ENCODE results near the gene UQCR10. TPM values are rescaled to one million over a fixed set of nuclear protein-coding genes. Genes with fewer than 3 reads are reported as not detected.
A peak's percentile ranks its signal among the peaks of the same experiment; 100 is the strongest.

Gene UQCR10
- total RNA-seq, 1 experiment from 2014 or later: 100 TPM

DNA sequence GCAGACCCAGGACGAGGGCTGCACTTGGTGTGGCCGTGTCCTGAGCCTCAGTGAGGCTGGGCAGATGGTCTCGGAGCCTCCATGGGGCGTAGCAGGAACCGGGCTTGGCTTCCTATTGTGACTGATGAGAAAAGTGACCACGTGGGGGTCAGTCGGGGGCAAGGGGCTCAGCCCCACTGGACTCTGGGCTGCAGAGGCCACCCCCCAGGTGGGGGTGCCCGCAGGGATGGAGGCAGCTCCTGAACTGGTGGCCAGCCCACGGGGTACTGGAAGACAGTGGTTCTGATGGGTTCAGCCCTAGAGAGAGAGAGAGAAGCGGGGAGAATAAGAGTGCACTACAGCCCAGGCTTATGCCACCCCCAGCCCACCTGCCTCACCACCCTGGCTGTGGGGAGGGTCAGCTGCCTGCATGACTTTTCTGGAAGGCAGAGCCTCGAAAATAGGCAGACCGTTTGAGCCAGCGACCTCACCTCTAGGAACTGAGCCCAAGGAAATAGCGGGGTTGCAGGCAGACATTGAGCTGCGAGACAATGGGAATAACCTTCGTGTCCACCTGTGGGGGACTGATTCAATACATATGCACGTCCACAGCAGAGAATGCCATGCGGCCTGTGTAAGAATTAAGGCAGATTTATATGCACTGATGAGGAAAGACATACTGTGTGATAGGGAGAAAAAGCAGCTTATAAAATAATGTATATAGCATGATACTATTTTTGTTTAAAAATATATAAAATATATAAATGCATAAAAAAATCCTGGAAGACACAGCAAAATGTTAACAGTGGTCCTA is 35.9 kb upstream of the UQCR10 start:
- no peak for DNase-seq
- Histone ChIP-seq H3K27ac (no peak overlapping the region), H3K4me3 (no peak overlapping the region), H3K27me3 (no peaks in the 10 kb centered on the region), H3K9me3 (replicated peaks) (no peaks in the 10 kb centered on the region), H3K36me3 (no peaks in the 10 kb centered on the region), H3K4me1 (no peaks in the 10 kb centered on the region)

DNA sequence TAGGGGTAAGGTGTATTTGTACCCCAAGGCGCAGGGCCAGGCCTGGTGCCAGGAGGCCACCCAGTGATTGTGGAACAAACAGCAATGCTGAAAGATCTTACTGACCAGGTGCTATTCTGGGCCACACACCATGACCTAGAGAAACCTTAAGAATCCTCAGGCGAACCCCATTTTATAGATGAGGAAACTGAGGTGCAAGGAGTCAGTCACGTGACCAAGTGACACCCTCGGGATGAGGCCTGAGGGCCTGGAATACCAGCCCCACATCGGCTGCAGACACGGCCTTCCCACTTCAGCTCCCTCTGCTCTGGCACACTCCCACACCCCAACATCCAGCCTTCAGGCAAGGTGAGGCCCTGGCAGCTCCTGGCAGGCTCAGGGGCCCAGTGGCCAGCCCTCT is 34.3 kb upstream of the UQCR10 start:
- Histone ChIP-seq H3K27me3 (no peaks in the 10 kb centered on the region), H3K4me1 (no peaks in the 10 kb centered on the region), H3K4me3 (no peak overlapping the region), H3K36me3 (no peaks in the 10 kb centered on the region), H3K9me3 (replicated peaks) (no peaks in the 10 kb centered on the region), H3K27ac (no peak overlapping the region)
- DNase-seq: no peak

DNA sequence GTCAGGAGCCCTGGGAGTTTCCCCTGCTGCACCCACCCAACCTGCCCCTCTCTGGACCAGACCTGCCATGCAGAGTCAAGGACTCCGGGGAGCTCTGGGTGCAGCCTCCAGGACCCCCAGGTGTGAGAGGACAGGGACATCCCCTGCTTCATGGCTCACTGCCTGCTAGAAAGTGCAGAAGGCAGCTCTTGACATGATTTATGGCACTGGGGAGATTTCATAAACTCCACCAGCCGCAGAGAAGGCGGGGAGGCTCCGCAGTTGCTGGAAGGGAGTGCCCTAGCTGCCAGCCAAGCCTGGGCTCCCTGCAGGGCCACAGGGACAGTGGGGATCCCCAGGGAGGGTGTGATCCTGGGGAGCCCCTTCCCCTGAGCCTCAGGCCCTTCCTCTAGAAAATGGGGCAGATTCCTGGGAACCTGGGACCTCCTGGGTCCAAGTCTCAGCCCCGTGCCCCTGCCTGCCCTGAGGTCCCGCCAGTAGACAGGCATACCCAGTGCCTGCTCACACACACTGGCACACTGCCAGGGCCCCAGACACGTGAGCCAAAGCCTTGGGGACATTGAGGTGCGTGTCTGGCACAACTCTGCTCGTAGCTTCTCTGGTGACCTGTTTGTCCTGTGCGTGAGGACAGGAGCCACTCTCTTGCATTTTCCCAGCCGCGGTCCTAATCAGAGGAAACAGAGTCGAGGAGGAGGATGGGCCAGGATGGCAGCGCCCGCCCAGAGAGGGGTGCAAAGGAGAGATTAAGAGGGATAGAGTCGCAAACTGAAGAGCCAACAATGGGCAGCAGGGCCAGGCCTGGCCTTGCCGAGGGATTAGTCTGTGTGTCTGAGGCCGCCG is 33.6 kb upstream of the UQCR10 start:
- no peaks in the 10 kb centered on the region for H3K36me3 ChIP-seq
- H3K4me1 ChIP-seq: no peaks in the 10 kb centered on the region
- no peaks in the 10 kb centered on the region for H3K9me3 ChIP-seq (replicated peaks)
- no peak overlapping the region for H3K27ac ChIP-seq
- no peaks in the 10 kb centered on the region for H3K27me3 ChIP-seq
- no peak for DNase-seq
- H3K4me3 ChIP-seq: no peak overlapping the region

DNA sequence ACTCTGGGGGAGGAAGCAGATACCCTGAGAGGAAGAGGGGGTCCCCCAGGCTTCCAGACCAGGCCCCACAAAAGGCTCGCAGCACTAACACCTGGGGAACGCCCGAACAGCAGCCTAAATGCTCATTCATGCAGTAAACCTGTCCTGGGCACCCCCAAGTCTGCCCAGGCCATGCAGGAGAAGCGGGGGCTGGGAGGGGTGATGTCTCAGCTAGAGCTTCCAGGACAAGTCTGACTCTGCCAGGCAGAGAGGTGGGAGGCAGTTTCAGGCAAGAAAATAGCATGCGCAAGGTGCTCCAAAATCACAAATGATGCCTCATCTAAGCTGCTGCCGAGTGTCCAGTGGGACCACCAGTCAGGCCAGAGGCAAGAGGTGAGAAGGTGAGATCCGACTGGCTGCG is 32.8 kb upstream of the UQCR10 start:
- H3K27ac ChIP-seq: no peak overlapping the region
- H3K4me1 ChIP-seq: no peaks in the 10 kb centered on the region
- no peak overlapping the region for H3K4me3 ChIP-seq
- no peaks in the 10 kb centered on the region for H3K36me3 ChIP-seq
- H3K27me3 ChIP-seq: no peaks in the 10 kb centered on the region
- no peak for DNase-seq
- H3K9me3 ChIP-seq (replicated peaks): no peaks in the 10 kb centered on the region

DNA sequence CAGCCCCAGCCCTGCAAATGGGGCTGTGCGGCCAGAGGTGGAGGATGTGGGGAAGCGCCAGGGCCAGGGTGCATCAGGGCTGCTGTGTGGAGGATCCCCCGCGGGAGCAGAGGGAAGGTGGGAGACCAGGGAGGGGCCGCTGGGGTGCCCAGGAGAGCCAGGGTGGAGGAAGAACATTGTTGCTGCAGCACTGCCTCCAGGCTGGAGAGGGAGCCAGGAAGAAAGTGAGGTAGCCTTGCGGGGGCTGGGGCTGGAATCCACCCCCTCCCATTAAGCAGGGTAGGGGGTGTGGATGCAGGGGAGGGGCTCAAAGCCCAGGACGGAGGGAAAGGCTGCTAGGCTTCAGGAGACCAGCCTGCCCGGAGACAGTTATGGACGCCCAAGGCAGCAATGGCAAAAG is 32.3 kb upstream of the UQCR10 start:
- Histone ChIP-seq H3K4me1 (no peaks in the 10 kb centered on the region), H3K27me3 (no peaks in the 10 kb centered on the region), H3K36me3 (no peaks in the 10 kb centered on the region), H3K27ac (no peak overlapping the region), H3K9me3 (replicated peaks) (no peaks in the 10 kb centered on the region), H3K4me3 (no peak overlapping the region)
- no peak for DNase-seq

DNA sequence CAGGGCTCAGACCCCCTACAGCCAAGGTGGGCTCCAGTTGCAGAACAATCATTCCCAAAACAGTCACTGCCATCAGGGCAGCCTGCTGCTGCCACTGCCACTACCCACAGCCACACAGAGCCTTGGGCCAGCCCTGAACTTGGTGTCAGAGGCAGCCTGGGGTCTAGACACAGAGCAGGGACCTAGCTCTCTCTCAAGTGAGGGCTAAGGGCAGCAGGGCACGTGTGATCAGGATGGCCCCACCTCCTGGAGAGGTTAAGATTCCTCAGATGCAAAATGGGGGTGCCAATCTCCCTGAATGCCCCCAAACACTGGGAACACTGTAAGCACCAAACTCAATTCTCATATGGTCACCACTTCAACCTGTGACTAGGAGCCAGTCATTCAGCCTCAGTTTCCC is 31.8 kb upstream of the UQCR10 start:
- DNase-seq: no peak
- H3K27me3 ChIP-seq: no peaks in the 10 kb centered on the region
- no peaks in the 10 kb centered on the region for H3K36me3 ChIP-seq
- H3K4me1 ChIP-seq: no peaks in the 10 kb centered on the region
- no peak overlapping the region for H3K27ac ChIP-seq
- no peaks in the 10 kb centered on the region for H3K9me3 ChIP-seq (replicated peaks)
- H3K4me3 ChIP-seq: no peak overlapping the region

DNA sequence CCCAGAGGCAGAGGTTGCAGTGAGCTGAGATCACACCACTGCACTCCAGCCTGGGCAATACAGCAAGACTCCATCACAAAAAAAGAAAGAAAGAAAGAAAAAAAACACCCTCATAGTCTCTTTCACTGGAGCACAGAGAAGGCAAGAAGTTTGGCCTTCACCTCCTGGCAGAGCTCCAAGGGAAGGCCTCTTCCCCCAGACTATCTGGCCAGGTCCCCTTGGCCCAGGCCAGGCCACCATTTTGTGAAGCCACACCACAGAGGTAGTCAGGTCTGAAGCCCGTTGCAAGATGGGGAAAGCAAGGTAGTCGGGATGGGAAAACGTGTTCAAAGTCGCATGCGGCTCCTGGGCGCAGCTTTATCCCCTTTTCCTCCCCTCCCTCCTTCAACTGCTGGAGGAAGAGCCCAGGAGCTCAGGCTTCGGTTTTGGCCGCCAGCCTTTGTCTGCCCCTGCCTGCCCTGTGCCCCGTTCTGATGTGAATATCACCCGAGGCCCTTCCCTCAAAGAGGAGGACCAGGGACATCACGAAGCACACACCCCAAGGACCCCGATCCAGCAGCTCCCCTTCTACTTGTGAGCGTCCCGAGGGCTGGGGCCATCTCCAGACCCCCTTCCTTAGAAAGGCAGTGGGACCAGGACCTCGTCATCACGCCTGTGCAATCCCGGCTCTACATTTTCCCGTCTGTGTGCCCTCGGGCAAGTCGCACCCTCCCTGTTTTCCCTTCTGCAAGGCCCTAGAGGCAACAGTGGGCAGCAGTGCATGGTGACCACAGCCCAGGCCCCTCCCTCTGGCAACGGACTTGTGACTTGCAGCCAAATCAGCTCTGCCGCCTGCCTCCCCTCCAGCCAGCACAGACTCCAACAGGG is 29.7 kb upstream of the UQCR10 start:
- Histone ChIP-seq H3K36me3 (no peaks in the 10 kb centered on the region), H3K4me1 (no peaks in the 10 kb centered on the region), H3K27me3 (no peaks in the 10 kb centered on the region), H3K9me3 (replicated peaks) (no peaks in the 10 kb centered on the region), H3K4me3 (no peak overlapping the region), H3K27ac (no peak overlapping the region)
- no peak for DNase-seq

DNA sequence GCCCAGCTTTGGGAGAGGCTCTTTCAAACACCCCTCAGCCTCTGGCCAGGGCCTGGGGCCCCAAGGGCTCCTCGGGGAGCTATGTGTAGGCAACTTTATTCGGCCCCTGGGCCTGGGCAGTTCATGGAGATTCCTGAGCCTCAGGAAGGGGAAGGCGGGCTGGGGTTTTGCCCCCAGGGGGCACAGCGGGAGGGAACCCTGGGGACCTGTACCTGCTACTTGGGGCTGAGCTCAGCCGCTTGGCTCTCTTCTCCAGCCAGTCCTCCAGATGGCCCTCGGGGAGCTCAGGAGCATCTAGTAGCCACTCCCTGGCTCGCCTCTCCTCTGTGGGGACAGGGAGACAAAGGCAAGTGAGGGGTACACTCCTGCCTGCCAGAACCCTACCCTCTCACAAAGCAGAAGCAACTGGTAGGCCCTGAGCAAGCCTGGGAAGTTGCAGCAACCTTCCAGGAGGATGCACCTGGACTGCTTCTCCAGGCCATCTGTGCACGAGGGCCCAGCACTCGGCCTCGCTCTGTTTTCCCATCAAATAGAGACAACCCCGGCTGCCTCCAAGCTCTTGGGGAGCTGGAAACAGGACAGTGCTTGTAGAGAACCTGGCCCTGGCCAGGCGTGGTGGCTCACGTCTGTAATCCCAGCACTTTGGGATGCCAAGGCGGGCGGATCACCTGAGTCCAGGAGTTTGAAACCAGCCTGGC is 28.9 kb upstream of the UQCR10 start:
- no peaks in the 10 kb centered on the region for H3K4me1 ChIP-seq
- no peaks in the 10 kb centered on the region for H3K36me3 ChIP-seq
- H3K4me3 ChIP-seq: no peak overlapping the region
- no peak for DNase-seq
- no peak overlapping the region for H3K27ac ChIP-seq
- H3K27me3 ChIP-seq: no peaks in the 10 kb centered on the region
- no peaks in the 10 kb centered on the region for H3K9me3 ChIP-seq (replicated peaks)

DNA sequence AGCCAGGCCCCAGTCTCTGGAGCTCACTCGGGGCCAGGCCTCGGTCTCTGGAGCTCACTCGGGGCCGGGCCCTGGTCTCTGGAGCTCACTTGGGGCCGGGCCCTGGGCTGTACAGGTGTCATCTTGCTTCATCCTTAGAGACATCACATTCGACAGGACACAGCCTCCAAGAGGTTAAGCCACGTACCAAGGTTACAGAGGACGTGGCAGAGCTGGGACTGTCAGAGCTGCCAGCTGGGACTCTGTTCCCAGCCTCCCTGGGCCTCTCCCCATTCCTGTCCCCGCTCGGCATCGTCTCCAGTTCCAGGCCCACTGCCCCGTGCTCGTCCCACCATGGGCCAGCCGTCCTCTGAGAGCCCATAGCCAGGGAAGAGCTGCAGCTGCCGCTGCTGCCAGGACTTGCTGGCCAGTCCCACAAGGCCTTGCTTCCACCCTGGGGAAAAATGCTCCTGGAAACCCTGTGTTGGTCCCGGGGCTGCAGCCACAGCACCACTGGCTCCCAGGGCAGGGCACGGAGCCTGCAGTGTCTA is 27.8 kb upstream of the UQCR10 start:
- no peak overlapping the region for H3K27ac ChIP-seq
- DNase-seq: no peak
- H3K9me3 ChIP-seq (replicated peaks): no peaks in the 10 kb centered on the region
- H3K27me3 ChIP-seq: no peaks in the 10 kb centered on the region
- peaks cover under 1% of the 10 kb centered on the region; the same call in 1 of the 2 replicates for H3K4me1 ChIP-seq
- H3K36me3 ChIP-seq: no peaks in the 10 kb centered on the region
- H3K4me3 ChIP-seq: no peak overlapping the region

DNA sequence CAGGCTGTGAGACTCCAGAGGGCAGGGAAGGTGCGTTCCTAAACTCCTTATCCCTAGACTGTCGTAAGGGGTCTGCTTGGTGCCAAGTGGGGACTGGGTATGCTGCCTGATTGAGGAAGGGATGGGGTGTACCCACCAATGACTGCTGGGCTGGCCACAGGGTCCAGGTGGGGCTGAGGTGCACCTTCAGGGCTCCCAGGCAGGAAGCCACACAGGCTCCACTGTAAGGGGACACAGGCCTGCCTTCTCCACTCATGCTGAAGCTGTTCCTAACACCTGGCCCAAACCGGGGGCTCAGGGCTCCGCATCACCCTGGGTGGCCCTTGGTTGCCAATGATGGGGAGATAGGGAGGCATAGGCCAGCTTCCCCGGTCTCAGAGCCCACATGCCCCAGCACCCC is 27.0 kb upstream of the UQCR10 start:
- no peak overlapping the region for H3K4me3 ChIP-seq
- no peak for DNase-seq

DNA sequence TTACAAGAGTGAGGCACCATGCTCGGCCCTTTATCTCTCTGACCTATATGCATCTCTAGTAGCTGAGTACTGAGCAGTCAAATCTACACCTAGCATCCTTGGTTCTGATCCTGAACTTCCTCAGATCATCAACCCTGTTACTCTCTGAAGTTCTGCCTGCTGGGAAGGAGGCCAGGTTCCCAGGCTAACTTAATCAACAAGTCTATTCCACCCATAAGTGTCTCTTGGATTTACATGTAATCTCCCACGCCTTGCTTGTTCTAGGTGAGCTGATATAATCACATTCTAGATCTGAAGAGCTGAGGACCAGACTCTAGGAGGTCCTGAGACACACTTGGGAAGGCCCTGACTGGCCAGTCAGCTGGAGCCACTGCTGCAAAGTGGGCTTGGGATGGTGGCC is 25.2 kb upstream of the UQCR10 start:
- H3K9me3 ChIP-seq (replicated peaks): no peaks in the 10 kb centered on the region
- H3K27ac ChIP-seq: no peak overlapping the region
- no peak for DNase-seq
- H3K27me3 ChIP-seq: no peaks in the 10 kb centered on the region
- no peak overlapping the region for H3K4me3 ChIP-seq
- H3K36me3 ChIP-seq: no peaks in the 10 kb centered on the region
- peaks cover 6% of the 10 kb centered on the region; the same call in 1 of the 2 replicates for H3K4me1 ChIP-seq

More for the DNA sequence above, 27.0 kb upstream of the UQCR10 start:
- Histone ChIP-seq H3K27me3 (no peaks in the 10 kb centered on the region), H3K27ac (no peak overlapping the region), H3K9me3 (replicated peaks) (no peaks in the 10 kb centered on the region), H3K4me1 (peaks cover 6% of the 10 kb centered on the region; the same call in 1 of the 2 replicates), H3K36me3 (no peaks in the 10 kb centered on the region)

DNA sequence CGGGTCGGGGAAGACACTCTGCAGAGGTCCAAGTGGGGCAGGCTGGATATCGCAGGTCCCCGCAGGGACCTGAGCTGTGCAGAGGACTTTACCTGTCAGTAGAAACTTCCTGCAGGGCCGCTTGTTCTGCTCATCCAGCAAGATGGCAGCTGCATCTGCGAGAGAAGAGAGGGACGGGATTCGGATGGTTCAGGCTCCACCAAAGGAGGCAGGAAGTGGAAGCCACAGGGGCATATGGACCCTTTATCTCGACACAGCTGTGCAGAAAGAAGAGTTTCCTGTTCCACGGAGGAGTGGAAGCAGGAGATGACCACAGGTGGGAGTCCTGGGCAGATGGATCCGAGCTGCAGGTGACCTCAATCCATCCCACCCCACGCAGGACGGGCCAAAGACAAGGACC is 24.8 kb upstream of the UQCR10 start:
- H3K9me3 ChIP-seq (replicated peaks): no peaks in the 10 kb centered on the region
- H3K36me3 ChIP-seq: no peaks in the 10 kb centered on the region
- H3K27me3 ChIP-seq: no peaks in the 10 kb centered on the region
- H3K4me3 ChIP-seq: no peak overlapping the region
- H3K4me1 ChIP-seq: peaks cover 6% of the 10 kb centered on the region; the same call in 1 of the 2 replicates
- no peak for DNase-seq
- no peak overlapping the region for H3K27ac ChIP-seq

DNA sequence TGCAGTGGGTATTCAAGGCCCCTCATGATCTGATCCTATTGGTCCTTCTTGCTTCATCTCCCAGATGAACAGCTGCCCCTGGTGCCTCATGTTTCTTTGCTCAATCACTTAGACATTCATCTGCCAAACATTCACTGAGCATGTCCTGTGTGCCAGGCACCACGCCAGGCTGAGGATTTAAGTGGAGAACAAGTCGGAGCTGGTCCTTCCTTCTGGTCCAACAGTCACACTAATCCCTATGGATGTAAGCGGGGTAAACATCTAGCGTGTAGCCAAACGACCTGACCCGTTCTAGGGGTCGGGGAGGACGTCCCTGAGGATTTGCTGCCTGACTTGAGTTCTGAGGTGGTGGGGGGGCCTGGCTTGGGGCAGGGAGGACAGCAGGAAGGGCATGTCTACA is 22.3 kb upstream of the UQCR10 start:
- DNase-seq: peak; percentile 59 to 61
- no peak overlapping the region for H3K4me3 ChIP-seq
- H3K36me3 ChIP-seq: no peaks in the 10 kb centered on the region
- H3K9me3 ChIP-seq (replicated peaks): no peaks in the 10 kb centered on the region
- H3K27me3 ChIP-seq: no peaks in the 10 kb centered on the region
- H3K4me1 ChIP-seq: peaks cover 6% of the 10 kb centered on the region; the same call in 1 of the 2 replicates
- no peak overlapping the region for H3K27ac ChIP-seq

DNA sequence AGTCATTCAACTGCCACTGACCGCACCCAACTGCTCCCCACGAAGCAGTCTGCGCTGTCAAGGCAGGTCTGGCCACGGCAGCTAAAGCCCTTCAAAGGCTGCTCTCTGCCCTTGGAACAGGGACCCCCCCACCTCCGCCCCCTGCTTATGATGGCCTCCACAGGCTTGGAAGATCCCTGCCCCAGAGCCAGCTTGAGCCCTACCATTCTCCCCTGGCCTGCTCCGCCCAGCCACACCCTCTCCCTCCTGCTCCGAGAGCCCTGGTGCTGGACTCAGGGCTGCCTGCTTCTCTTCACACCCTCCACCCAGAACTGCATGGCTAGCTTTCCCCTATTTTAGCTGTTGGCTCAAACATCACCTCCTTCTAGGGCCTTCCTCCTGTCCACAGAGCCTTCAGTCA is 19.3 kb upstream of the UQCR10 start:
- DNase-seq: no peak
- no peaks in the 10 kb centered on the region for H3K9me3 ChIP-seq (replicated peaks)
- no peak overlapping the region for H3K27ac ChIP-seq
- H3K27me3 ChIP-seq: no peaks in the 10 kb centered on the region
- H3K4me3 ChIP-seq: no peak overlapping the region
- H3K4me1 ChIP-seq: peaks cover 6% of the 10 kb centered on the region; the same call in 1 of the 2 replicates
- H3K36me3 ChIP-seq: no peaks in the 10 kb centered on the region

Data from SJCRH30 (cell line).